GM10266 (cell line): ENCODE results near the gene IGF2.

Source experiments
- DNase-seq: peaks from one replicate; pipeline ENCODE4 v3.0.0; 2012; ENCODE audit errors: extremely low spot score
- TF ChIP-seq, protein P1 (sequence below): IDR thresholded peaks from 2 replicates; pipeline ENCODE4 v1.5.1; 2012; ENCODE audit warnings: mild to moderate bottlenecking, low read depth; ENCODE audit not compliant: control insufficient read depth, insufficient read depth; ENCODE audit errors: missing control alignments

The IGF2 gene

DNA sequence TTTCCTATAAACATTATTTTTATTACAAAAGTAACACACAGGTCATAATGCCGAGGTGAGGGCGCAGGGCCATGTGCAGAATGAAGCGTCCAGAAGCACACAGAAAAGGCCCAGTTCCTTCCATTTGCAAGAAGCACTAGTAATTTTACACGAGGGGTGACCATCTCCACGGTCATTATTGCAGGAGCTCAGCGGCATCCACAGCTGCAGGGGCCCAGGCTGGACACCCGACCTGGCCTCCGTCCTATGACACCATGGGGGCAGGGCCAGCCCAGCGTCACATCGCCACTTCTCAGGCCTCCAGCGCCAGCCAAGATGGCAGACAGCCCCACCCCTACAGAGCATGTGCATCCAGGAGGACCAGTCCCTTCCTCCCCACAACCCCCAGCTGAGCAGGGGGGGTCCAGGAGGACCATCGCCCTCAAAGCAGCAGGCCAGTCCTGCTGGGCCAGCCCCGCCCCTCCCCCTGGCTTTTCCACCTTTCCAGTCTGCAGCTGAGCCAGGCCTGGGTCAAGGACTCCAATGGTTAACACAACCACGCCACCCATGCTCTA is 3.5 kb downstream of the IGF2 start:
- TF ChIP-seq, protein P1, sequence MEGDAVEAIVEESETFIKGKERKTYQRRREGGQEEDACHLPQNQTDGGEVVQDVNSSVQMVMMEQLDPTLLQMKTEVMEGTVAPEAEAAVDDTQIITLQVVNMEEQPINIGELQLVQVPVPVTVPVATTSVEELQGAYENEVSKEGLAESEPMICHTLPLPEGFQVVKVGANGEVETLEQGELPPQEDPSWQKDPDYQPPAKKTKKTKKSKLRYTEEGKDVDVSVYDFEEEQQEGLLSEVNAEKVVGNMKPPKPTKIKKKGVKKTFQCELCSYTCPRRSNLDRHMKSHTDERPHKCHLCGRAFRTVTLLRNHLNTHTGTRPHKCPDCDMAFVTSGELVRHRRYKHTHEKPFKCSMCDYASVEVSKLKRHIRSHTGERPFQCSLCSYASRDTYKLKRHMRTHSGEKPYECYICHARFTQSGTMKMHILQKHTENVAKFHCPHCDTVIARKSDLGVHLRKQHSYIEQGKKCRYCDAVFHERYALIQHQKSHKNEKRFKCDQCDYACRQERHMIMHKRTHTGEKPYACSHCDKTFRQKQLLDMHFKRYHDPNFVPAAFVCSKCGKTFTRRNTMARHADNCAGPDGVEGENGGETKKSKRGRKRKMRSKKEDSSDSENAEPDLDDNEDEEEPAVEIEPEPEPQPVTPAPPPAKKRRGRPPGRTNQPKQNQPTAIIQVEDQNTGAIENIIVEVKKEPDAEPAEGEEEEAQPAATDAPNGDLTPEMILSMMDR, result no peak

DNA sequence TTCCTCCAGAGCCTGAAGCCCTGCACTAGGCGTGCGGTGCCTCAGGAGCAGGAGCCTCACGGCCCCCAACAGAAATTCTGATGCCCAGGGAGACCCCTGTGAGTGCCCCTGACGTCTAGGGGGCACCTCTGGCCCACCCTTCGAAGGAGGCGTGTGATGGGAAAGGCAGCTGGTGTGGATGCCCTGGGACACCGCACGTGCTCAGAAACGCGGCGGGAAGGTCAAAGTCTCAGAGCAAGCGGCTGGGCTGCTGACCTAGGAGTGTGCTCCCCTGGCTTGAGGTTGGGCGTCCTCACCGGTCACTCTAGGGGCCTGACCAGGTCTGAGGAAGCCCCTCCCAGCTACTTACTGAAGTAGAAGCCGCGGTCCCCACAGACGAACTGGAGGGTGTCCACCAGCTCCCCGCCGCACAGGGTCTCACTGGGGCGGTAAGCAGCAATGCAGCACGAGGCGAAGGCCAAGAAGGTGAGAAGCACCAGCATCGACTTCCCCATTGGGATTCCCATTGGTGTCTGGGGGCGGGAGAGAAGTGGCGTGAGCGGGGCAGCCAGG is 4.1 kb downstream of the IGF2 start:
- TF ChIP-seq, protein P1, result no peak
- no peak for DNase-seq

More for the DNA sequence above, 3.5 kb downstream of the IGF2 start:
- DNase-seq, result no peak

DNA sequence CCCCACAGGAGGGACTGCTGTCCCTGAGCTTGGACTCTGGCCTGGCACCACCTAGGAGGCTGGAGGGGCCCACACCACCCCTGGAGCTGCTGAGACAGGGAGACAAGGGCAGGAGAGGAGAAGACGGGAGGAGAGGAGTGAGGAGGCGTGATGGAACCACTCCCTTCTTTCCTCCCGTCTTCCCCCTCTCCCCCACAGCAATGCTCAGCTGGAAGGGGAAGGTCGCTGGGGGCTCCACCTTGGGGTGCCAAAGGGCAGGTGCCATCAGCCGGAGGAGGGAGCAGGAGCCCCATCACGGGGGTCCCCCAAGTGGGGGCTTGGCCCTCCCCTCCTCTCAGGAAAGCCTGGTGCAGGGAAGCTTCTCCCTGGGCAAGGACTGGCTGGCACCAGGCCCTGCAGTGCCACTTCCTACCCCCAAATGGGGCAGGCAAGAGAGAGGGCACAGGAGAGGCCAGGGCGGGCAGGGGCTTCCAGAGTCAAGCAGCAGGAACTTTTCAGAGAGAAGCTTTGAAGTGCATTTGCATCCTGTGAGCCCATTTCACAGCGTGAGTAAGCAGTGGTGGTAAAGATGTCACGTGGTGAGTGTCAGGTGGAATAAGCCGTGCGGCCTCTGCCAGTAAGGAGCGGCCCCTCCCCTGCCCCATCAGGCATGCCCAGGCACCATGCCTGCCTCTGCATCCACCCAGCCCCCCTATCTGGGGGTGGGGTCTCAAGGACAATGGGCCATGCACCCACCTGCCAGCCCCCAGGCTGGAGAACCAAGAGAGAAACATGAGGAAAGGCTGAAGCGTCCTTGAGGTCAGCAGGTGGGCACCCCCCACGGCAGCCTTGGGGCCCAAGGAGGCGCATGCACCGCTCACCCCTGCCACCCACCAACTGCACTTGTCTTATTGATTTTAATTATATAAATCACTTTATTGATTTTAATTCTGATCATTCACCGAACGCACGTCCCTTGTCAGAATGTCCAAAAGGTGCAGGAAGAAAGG is 4.9 kb downstream of the IGF2 start:
- DNase-seq, result no peak
- TF ChIP-seq, protein P1, result no peak

DNA sequence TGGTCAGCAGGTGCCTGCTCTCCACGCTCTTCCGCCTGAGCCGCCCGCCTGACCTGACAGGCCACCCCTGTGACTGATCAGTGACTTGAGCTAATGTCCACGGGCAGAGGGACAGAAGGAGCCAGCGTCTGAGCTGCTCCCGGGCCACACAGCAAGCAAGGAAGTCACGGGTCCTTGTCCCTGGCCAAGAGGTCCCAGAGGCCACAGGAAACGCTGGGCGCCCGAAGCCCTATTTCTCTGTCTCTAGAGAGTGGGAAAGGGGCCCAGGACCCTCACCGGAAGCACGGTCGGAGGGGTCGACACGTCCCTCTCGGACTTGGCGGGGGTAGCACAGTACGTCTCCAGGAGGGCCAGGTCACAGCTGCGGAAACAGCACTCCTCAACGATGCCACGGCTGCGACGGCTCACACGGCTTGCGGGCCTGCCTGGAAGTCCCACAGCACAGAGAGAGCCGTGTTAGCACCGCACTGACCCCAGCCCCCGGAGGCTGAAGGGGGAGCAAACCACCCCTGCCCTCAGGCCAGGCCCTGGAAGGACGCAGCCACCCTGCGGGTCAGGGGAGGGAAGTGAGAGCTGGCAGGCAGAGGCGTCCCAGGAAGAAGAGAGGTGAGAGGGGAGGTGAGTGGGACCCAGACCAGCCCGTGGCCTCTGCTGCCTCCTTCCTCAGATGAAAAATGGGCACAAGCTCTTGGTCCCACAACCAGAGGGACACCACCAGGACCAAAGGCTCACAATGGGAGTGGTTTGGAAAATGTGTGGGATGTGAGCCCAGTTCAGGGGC is 5.8 kb downstream of the IGF2 start:
- TF ChIP-seq, protein P1, result no peak
- DNase-seq, result no peak

DNA sequence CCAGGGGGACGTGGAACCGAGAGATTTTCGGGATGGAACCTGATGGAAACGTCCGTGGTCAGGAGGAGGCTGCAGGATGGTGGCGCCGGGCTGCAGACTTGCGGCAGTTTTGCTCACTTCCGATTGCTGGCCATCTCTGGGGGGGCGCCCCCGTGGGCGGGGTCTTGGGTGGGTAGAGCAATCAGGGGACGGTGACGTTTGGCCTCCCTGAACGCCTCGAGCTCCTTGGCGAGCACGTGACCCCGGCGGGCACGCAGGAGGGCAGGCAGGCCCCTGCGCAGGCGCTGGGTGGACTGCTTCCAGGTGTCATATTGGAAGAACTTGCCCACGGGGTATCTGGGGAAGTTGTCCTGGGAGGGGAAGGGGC is 6.3 kb downstream of the IGF2 start:
- TF ChIP-seq, protein P1, result no peak
- no peak for DNase-seq

DNA sequence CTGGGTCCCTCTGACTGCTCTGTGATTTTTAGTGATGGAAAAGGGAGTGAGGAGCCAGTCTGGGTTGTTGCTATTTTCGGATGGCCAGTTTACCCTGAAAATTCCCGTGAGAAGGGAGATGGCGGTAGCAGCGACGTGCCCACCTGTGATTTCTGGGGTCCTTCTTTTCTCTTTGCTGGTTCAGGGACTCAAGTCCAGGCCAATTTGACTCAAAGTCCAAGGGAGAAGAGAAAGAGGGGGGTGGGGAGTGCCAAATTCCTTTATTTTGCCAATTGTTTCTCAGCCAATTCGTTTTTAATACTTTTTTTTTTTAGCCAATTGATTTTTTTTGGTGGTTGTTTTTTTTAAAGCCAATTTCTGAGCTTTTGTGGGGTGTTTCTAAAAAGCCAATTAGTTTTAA is 6.9 kb downstream of the IGF2 start:
- DNase-seq, result no peak
- TF ChIP-seq, protein P1, result no peak
